Measurements from ENCODE around the gene ATL1. TPM values are rescaled to one million over a fixed set of nuclear protein-coding genes. Genes with fewer than 3 reads are reported as not detected.

Gene ATL1
- total and polyA plus RNA-seq, 2 experiments from 2014 or later: 3.5 to 7.0 TPM

DNA sequence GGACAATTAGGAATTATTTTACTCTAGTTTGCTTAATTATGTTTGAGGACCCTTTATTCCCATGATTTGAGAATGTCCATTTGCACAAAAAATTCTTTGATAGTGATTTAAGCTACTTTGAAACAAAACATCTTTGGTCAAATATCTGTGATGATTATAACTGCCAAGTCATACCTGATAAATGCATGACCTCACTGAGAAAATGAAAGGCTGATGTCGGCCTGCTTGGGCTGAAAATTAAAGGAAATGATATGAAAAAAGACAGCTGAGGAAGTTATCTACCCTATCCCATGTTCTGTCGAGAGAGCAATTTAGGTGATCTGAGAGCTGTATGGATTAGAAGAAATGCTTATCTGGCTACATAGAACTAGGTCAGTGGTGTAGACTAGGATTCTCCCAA is 43.6 kb downstream of the ATL1 start:
- Histone ChIP-seq H3K79me2 (replicated peaks; ENCODE audit: insufficient read depth) (no peaks in the 10 kb centered on the region), H4K20me1 (replicated peaks; ENCODE audit: insufficient read depth) (no peaks in the 10 kb centered on the region), H3K9me2 (ENCODE audit: insufficient read depth) (no peaks in the 10 kb centered on the region), H3F3A (replicated peaks; ENCODE audit: low read depth) (no peaks in the 10 kb centered on the region), H3K4me1 (ENCODE audit: insufficient read depth) (0 out of 2 replicates have a peak, but pooled peaks cover 6% of the 10 kb centered on the region), H3K27ac (ENCODE audit: low read depth) (no peak overlapping the region), H3K27me3 (ENCODE audit: insufficient read depth) (no peaks in the 10 kb centered on the region), H3K36me3 (ENCODE audit: insufficient read depth) (no peaks in the 10 kb centered on the region), H3K4me2 (no peak overlapping the region), H2AFZ (no peak overlapping the region), H3K4me3 (no peak overlapping the region)
- Mint-ChIP-seq H3K27ac (no peak overlapping the region), H3K27me3 (ENCODE audit: insufficient read depth, low read depth, poor library complexity) (no peaks in the 10 kb centered on the region), H3K36me3 (ENCODE audit: low read depth) (no peaks in the 10 kb centered on the region), H3K9me3 (no peaks in the 10 kb centered on the region), H3K4me3 (no peak overlapping the region), H3K4me1 (peaks cover 10% of the 10 kb centered on the region; the same call in 2 of the 3 replicates)
- no peak for DNase-seq (ENCODE audit: low spot score)
- TF ChIP-seq ZNF114 (CRISPR knock-in tag; IDR thresholded peaks at IDR 0.05) (no peak), STAT1 (IDR thresholded peaks at IDR 0.05; ENCODE audit: unreplicated experiment) (no peak), NANOG (IDR thresholded peaks at IDR 0.05; ENCODE audit: borderline replicate concordance) (no peak), POLR2AphosphoS5 (IDR thresholded peaks at IDR 0.05; ENCODE audit: low read depth) (no peak), ZNF331 (CRISPR knock-in tag; IDR thresholded peaks at IDR 0.05; ENCODE audit: low read depth) (no peak), EZH2 (IDR thresholded peaks at IDR 0.05; ENCODE audit: low read depth, unreplicated experiment) (no peak), JUNB (IDR thresholded peaks at IDR 0.05; ENCODE audit: unreplicated experiment) (no peak), CREB1 (CRISPR knock-in tag; IDR thresholded peaks at IDR 0.05; ENCODE audit: low read depth) (no peak), EZH2phosphoT487 (IDR thresholded peaks at IDR 0.05; ENCODE audit: unreplicated experiment) (no peak)
- TF ChIP-seq, protein P1, sequence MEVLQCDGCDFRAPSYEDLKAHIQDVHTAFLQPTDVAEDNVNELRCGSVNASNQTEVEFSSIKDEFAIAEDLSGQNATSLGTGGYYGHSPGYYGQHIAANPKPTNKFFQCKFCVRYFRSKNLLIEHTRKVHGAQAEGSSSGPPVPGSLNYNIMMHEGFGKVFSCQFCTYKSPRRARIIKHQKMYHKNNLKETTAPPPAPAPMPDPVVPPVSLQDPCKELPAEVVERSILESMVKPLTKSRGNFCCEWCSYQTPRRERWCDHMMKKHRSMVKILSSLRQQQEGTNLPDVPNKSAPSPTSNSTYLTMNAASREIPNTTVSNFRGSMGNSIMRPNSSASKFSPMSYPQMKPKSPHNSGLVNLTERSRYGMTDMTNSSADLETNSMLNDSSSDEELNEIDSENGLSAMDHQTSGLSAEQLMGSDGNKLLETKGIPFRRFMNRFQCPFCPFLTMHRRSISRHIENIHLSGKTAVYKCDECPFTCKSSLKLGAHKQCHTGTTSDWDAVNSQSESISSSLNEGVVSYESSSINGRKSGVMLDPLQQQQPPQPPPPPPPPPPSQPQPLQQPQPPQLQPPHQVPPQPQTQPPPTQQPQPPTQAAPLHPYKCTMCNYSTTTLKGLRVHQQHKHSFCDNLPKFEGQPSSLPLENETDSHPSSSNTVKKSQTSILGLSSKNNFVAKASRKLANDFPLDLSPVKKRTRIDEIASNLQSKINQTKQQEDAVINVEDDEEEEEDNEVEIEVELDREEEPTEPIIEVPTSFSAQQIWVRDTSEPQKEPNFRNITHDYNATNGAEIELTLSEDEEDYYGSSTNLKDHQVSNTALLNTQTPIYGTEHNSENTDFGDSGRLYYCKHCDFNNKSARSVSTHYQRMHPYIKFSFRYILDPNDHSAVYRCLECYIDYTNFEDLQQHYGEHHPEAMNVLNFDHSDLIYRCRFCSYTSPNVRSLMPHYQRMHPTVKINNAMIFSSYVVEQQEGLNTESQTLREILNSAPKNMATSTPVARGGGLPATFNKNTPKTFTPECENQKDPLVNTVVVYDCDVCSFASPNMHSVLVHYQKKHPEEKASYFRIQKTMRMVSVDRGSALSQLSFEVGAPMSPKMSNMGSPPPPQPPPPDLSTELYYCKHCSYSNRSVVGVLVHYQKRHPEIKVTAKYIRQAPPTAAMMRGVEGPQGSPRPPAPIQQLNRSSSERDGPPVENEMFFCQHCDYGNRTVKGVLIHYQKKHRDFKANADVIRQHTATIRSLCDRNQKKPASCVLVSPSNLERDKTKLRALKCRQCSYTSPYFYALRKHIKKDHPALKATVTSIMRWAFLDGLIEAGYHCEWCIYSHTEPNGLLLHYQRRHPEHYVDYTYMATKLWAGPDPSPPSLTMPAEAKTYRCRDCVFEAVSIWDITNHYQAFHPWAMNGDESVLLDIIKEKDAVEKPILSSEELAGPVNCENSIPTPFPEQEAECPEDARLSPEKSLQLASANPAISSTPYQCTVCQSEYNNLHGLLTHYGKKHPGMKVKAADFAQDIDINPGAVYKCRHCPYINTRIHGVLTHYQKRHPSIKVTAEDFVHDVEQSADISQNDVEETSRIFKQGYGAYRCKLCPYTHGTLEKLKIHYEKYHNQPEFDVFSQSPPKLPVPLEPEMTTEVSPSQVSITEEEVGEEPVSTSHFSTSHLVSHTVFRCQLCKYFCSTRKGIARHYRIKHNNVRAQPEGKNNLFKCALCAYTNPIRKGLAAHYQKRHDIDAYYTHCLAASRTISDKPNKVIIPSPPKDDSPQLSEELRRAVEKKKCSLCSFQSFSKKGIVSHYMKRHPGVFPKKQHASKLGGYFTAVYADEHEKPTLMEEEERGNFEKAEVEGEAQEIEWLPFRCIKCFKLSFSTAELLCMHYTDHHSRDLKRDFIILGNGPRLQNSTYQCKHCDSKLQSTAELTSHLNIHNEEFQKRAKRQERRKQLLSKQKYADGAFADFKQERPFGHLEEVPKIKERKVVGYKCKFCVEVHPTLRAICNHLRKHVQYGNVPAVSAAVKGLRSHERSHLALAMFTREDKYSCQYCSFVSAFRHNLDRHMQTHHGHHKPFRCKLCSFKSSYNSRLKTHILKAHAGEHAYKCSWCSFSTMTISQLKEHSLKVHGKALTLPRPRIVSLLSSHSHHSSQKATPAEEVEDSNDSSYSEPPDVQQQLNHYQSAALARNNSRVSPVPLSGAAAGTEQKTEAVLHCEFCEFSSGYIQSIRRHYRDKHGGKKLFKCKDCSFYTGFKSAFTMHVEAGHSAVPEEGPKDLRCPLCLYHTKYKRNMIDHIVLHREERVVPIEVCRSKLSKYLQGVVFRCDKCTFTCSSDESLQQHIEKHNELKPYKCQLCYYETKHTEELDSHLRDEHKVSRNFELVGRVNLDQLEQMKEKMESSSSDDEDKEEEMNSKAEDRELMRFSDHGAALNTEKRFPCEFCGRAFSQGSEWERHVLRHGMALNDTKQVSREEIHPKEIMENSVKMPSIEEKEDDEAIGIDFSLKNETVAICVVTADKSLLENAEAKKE (CRISPR knock-in tag; IDR thresholded peaks at IDR 0.05): no peak
- TF ChIP-seq, protein P2, sequence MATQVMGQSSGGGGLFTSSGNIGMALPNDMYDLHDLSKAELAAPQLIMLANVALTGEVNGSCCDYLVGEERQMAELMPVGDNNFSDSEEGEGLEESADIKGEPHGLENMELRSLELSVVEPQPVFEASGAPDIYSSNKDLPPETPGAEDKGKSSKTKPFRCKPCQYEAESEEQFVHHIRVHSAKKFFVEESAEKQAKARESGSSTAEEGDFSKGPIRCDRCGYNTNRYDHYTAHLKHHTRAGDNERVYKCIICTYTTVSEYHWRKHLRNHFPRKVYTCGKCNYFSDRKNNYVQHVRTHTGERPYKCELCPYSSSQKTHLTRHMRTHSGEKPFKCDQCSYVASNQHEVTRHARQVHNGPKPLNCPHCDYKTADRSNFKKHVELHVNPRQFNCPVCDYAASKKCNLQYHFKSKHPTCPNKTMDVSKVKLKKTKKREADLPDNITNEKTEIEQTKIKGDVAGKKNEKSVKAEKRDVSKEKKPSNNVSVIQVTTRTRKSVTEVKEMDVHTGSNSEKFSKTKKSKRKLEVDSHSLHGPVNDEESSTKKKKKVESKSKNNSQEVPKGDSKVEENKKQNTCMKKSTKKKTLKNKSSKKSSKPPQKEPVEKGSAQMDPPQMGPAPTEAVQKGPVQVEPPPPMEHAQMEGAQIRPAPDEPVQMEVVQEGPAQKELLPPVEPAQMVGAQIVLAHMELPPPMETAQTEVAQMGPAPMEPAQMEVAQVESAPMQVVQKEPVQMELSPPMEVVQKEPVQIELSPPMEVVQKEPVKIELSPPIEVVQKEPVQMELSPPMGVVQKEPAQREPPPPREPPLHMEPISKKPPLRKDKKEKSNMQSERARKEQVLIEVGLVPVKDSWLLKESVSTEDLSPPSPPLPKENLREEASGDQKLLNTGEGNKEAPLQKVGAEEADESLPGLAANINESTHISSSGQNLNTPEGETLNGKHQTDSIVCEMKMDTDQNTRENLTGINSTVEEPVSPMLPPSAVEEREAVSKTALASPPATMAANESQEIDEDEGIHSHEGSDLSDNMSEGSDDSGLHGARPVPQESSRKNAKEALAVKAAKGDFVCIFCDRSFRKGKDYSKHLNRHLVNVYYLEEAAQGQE (IDR thresholded peaks at IDR 0.05; ENCODE audit: unreplicated experiment): no peak
- TF ChIP-seq, protein P3, sequence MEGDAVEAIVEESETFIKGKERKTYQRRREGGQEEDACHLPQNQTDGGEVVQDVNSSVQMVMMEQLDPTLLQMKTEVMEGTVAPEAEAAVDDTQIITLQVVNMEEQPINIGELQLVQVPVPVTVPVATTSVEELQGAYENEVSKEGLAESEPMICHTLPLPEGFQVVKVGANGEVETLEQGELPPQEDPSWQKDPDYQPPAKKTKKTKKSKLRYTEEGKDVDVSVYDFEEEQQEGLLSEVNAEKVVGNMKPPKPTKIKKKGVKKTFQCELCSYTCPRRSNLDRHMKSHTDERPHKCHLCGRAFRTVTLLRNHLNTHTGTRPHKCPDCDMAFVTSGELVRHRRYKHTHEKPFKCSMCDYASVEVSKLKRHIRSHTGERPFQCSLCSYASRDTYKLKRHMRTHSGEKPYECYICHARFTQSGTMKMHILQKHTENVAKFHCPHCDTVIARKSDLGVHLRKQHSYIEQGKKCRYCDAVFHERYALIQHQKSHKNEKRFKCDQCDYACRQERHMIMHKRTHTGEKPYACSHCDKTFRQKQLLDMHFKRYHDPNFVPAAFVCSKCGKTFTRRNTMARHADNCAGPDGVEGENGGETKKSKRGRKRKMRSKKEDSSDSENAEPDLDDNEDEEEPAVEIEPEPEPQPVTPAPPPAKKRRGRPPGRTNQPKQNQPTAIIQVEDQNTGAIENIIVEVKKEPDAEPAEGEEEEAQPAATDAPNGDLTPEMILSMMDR (conservative IDR thresholded peaks at IDR 0.05; ENCODE audit: low read depth in 2 of 2): no peak
- TF ChIP-seq, protein P4, sequence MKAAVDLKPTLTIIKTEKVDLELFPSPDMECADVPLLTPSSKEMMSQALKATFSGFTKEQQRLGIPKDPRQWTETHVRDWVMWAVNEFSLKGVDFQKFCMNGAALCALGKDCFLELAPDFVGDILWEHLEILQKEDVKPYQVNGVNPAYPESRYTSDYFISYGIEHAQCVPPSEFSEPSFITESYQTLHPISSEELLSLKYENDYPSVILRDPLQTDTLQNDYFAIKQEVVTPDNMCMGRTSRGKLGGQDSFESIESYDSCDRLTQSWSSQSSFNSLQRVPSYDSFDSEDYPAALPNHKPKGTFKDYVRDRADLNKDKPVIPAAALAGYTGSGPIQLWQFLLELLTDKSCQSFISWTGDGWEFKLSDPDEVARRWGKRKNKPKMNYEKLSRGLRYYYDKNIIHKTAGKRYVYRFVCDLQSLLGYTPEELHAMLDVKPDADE (IDR thresholded peaks at IDR 0.05): no peak
- no peak for ATAC-seq

All from GM23338 (cell line).